ENCODE data around the gene NOS3.

The NOS3 gene

GRCh38 chr7:151061213-151062110 lies 70.6 kb downstream of the NOS3 start:
- Histone ChIP-seq H3K36me3 (ENCODE audit: insufficient read depth, low read length) (peaks cover 46% of the 10 kb centered on the region), H3K27me3 (ENCODE audit: insufficient read depth, low read length, poor library complexity) (no peaks in the 10 kb centered on the region), H4K20me1 (ENCODE audit: insufficient read depth, low read length) (peaks cover 37% of the 10 kb centered on the region), H3K9me3 (ENCODE audit: insufficient read depth, low read length, severe bottlenecking) (no peaks in the 10 kb centered on the region), H2AFZ (ENCODE audit: low read depth, low read length) (no peak overlapping the region), H3K4me2 (ENCODE audit: insufficient read depth, low read length) (peak overlapping the region; percentile 96), H3K4me1 (ENCODE audit: insufficient read depth, low read length) (peaks cover 50% of the 10 kb centered on the region), H3K79me2 (ENCODE audit: insufficient read depth, low read length) (peaks cover 39% of the 10 kb centered on the region), H3K9ac (ENCODE audit: low read depth, low read length) (peak overlapping the region; percentile 68; the same call in 1 of the 2 replicates), H3K27ac (ENCODE audit: low read length) (0 out of 2 replicates have a peak overlapping the region, but pooled peaks have one; percentile 18), H3K4me3 (ENCODE audit: low read depth in 1 of 2, low read length in 2 of 2) (peak overlapping the region in 1 of 2 experiments; percentile 85; a peak in 1 of 4 replicates)
- DNase-seq (no peak), ATAC-seq (ENCODE audit: insufficient read depth, low read depth) (no peak)
- TF ChIP-seq, protein P1, sequence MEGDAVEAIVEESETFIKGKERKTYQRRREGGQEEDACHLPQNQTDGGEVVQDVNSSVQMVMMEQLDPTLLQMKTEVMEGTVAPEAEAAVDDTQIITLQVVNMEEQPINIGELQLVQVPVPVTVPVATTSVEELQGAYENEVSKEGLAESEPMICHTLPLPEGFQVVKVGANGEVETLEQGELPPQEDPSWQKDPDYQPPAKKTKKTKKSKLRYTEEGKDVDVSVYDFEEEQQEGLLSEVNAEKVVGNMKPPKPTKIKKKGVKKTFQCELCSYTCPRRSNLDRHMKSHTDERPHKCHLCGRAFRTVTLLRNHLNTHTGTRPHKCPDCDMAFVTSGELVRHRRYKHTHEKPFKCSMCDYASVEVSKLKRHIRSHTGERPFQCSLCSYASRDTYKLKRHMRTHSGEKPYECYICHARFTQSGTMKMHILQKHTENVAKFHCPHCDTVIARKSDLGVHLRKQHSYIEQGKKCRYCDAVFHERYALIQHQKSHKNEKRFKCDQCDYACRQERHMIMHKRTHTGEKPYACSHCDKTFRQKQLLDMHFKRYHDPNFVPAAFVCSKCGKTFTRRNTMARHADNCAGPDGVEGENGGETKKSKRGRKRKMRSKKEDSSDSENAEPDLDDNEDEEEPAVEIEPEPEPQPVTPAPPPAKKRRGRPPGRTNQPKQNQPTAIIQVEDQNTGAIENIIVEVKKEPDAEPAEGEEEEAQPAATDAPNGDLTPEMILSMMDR (IDR thresholded peaks at IDR 0.05; ENCODE audit: borderline replicate concordance, extremely low read depth, low read length, poor library complexity, severe bottlenecking): no peak
- no peak for TF ChIP-seq EZH2 (IDR thresholded peaks at IDR 0.05; ENCODE audit: borderline replicate concordance, low read depth, low read length, severe bottlenecking)

DNA sequence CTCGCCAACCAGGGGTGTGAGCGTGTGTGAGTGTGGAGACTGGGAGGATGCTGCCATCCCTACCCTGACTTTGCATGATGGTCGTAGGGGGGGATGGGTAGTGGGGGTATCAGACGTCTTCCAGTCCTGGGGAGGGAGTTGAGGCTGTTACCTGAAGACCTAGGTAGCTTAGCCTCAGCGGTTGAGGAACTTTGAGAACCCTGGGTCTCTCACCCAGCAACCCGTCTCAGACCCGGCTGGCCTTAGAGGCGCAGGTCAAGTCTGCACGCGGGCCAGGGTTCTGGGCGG lies 71.2 kb downstream of the NOS3 start:
- Histone ChIP-seq H3K4me3 (ENCODE audit: low read depth in 1 of 2, low read length in 2 of 2) (no peak overlapping the region), H3K9ac (ENCODE audit: low read depth, low read length) (no peak overlapping the region; the same call in 1 of the 2 replicates), H4K20me1 (ENCODE audit: insufficient read depth, low read length) (peaks cover 37% of the 10 kb centered on the region), H3K27me3 (ENCODE audit: insufficient read depth, low read length, poor library complexity) (no peaks in the 10 kb centered on the region), H3K9me3 (ENCODE audit: insufficient read depth, low read length, severe bottlenecking) (no peaks in the 10 kb centered on the region), H3K4me1 (ENCODE audit: insufficient read depth, low read length) (peaks cover 44% of the 10 kb centered on the region), H3K36me3 (ENCODE audit: insufficient read depth, low read length) (peaks cover 52% of the 10 kb centered on the region), H3K4me2 (ENCODE audit: insufficient read depth, low read length) (0 out of 2 replicates have a peak overlapping the region, but pooled peaks have one; percentile 96), H3K79me2 (ENCODE audit: insufficient read depth, low read length) (peaks cover 35% of the 10 kb centered on the region), H3K27ac (ENCODE audit: low read length) (no peak overlapping the region), H2AFZ (ENCODE audit: low read depth, low read length) (no peak overlapping the region)
- TF ChIP-seq, protein P1 (IDR thresholded peaks at IDR 0.05; ENCODE audit: borderline replicate concordance, extremely low read depth, low read length, poor library complexity, severe bottlenecking): no peak
- TF ChIP-seq EZH2 (IDR thresholded peaks at IDR 0.05; ENCODE audit: borderline replicate concordance, low read depth, low read length, severe bottlenecking): no peak
- DNase-seq (no peak), ATAC-seq (ENCODE audit: insufficient read depth, low read depth) (no peak)

- Histone ChIP-seq H3K27me3 (ENCODE audit: insufficient read depth, low read length, poor library complexity) (no peaks in the 10 kb centered on the region), H2AFZ (ENCODE audit: low read depth, low read length) (no peak overlapping the region), H3K4me1 (ENCODE audit: insufficient read depth, low read length) (peaks cover 40% of the 10 kb centered on the region), H3K27ac (ENCODE audit: low read length) (no peak overlapping the region), H3K9me3 (ENCODE audit: insufficient read depth, low read length, severe bottlenecking) (no peaks in the 10 kb centered on the region), H3K4me2 (ENCODE audit: insufficient read depth, low read length) (no peak overlapping the region), H3K9ac (ENCODE audit: low read depth, low read length) (no peak overlapping the region), H3K36me3 (ENCODE audit: insufficient read depth, low read length) (peaks cover 57% of the 10 kb centered on the region), H3K79me2 (ENCODE audit: insufficient read depth, low read length) (peaks cover 30% of the 10 kb centered on the region), H4K20me1 (ENCODE audit: insufficient read depth, low read length) (peaks cover 37% of the 10 kb centered on the region), H3K4me3 (ENCODE audit: low read depth in 1 of 2, low read length in 2 of 2) (no peak overlapping the region)
- TF ChIP-seq, protein P1 (IDR thresholded peaks at IDR 0.05; ENCODE audit: borderline replicate concordance, extremely low read depth, low read length, poor library complexity, severe bottlenecking): no peak
- no peak for TF ChIP-seq EZH2 (IDR thresholded peaks at IDR 0.05; ENCODE audit: borderline replicate concordance, low read depth, low read length, severe bottlenecking)
- DNase-seq (no peak), ATAC-seq (ENCODE audit: insufficient read depth, low read depth) (no peak)
These were observed 71.8 kb downstream of the NOS3 start for GRCh38 chr7:151062399-151063211.

All from DND-41 (cell line).